Hindlimb muscle (tissue), 1 donor: ENCODE data around the gene GPS2. TPM values are rescaled to one million over a fixed set of nuclear protein-coding genes. Genes with fewer than 3 reads are reported as not detected.
"Not testable (repeated sequence)": the region's sequence is repeated elsewhere in the genome, so short reads cannot be mapped to it uniquely, and the experiment has no call there.

Experiments used
- DNase-seq: peaks from one replicate; pipeline ENCODE4 v3.0.0-alpha.2; 2013
- polyA plus RNA-seq: library from polyadenylated mRNA; unstranded; fragments of 120-200 nt; gene quantifications from one replicate; pipeline ENCODE4 v1.2.1, GENCODE V29; 2013; ENCODE audit not compliant: insufficient read length

Gene GPS2, protein sequence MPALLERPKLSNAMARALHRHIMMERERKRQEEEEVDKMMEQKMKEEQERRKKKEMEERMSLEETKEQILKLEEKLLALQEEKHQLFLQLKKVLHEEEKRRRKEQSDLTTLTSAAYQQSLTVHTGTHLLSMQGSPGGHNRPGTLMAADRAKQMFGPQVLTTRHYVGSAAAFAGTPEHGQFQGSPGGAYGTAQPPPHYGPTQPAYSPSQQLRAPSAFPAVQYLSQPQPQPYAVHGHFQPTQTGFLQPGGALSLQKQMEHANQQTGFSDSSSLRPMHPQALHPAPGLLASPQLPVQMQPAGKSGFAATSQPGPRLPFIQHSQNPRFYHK
- polyA plus RNA-seq = 68.4 TPM

DNA sequence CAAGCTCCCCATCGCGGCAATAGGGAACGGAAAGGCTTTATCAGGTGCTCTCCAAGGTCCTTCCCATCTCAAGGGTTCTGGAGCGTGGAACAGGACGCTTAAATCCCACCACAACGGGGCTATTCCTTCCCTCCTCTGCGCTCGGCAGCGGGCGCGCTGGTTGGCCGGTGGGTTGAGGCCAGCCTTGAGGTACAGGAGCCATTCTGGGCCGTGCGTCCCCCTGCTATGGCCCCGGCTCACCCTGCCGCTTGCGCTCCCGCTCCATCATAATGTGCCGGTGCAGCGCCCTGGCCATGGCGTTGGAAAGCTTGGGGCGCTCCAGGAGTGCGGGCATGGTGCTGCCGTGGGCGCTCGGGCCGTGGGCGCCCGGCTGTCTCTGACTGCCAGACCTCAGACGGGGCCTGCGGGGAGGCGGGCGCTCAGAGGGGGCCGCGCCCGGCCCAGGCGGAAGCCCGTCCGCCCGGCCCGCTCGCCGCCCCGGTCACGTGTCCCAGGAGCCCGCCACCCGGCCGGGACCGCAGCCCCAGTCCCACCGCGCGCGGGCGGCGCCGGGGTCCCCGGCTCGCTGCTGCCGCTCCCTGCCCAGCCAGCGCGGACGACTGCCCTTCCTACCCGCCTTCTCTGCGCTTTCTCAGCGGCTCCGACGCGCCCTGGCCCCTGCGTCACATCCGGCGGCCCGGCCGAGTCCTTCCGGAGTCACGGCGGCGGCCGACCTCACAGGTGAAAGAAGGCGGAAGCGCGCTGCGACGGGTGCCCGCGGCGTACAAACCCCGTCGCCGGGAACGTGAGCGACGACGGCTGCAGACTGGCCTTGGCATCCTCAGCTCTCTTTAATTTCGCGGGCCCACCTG, at the start of gene GPS2:
TSS of gene GPS2 (minus strand) at position 642 of the 851 bp plus-strand sequence. CDS start at position 334, 308 bp downstream.
- peak; percentile 90 for DNase-seq

DNA sequence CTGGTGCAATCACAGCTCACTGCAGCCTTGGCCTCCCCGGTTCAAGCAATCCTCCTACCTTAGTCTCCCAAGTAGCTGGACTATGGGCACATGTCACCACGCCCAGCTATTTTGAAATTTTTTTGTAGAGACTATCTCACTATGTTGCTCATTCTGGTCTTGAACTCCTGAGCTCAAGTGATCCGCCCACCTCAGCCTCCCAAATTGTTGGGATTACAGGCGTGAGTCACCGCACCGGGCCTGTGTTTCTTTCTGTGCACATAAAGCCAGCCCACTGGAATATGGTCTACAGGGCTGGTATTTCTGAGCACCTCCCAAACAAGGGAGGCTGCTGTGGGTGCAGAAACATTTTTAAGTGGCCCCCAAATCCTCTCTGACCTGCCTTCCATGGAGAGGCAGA, 48.2 kb upstream of the GPS2 start:
- no peak for DNase-seq

DNA sequence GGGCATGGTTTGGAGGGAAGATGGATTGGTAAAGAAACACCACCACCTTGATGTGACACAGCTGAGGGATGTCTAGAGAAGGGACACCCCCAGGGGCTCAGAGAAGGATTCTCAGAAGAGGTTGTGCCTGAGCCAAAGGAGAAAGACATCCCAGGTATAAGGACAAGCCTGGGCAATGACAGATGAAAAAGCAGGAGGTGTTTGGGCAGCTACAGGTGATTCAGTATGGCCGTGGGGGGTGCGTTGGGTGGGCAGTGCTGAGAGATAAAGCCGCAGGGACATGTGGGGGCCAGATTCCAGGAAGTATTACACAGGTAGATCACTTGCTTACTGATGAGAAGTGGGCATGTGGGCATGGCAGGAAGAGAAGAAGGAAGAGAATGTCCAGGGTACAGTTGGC, 46.7 kb upstream of the GPS2 start:
- DNase-seq = no peak

DNA sequence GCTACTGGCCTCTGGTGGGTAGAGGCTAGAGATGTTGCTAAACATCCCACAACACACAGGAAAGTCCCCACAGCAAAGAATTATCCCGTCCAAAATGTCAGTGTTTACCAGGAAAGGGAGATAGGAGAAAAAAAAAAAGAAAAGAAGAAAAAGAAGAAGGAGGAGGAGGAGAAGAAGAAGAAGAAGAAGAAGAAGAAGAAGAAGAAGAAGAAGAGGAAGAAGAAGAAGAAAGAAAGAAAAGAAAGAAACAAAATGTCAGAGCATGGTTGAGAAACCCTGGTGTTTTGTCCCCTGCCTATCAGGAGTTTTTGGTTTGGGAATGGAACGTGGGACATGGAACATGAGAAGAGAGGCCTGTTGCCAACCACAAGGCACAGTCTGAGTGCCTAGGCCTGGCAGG, 42.2 kb upstream of the GPS2 start:
- no peak for DNase-seq

DNA sequence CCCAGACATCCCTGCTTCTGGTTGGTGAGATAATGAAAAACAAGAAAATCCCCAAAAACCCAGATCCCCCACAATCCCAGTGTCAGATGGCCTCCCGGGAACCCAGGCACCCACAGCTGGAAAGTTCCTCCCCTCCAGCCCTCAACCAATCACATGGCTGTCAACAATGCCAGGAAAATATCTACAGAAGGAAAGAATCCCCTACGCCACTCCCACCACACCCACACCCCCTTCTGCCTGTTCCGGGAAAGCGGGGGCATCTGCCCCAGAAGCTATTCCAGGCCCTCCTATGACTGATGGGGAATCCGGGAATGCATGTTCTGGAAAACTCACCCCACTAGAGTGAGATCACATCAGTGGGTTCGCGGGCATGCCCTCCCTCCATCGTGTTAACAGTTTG, 41.6 kb upstream of the GPS2 start:
- DNase-seq = no peak

DNA sequence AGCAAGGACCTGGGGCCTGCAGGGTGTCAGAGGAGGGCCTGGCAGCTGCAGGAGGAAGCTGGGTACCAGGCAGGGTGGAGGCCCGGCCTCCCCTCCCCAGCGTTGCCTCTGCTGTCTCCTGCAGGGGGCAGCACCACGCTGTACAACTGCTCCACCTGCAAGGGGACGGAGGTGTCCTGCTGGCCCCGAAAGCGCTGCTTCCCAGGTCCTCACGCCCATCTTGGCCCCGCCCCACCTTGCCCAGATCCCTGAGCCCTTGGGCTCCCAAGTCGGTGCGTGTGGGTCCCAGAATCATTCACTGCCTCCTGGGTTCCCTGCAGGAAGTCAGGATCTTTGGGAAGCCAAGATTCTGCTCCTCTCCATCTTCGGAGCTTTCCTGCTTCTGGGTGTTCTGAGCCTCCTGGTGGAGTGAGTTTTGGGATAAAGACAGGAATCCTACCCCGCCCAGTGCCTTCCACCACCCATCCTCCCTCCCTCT, 41.0 kb upstream of the GPS2 start:
- no peak for DNase-seq

DNA sequence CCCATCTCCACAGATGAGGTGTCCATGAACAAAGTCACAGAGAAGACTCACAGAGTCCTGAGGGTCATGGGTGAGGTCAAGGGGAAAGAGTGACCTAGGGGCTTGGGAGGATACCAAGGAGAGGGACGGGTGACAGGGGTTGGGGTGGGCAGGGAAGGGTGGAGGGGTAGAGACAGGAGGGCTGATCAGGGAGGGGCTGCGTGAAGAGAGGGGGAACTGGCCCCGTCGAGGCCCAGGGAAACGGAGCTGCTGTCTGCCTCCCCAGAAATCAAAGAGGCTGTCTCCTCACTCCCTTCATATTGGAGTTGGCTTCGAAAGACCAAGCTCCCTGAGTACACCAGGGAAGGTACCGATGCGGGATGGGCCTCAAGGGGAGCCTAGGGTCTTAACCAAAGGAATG, 40.4 kb upstream of the GPS2 start:
- DNase-seq = no peak

DNA sequence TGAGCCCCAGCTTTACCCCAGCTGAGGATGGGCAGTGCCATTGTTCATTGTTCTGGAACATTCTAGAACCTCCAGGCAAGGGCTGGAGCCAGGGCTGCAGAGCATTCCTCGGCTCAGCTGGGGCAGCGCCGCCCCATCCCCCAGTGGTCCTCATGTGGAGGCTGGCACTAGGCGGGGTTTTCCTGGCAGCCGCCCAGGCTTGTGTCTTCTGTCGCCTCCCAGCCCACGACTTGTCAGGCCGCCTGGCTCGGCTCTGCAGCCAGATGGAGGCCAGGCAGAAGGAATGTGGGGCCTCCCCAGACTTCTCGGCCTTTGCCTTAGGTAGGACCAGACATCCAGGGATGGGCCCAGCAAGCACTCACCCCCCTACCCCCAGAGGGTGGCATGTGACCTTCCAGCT, 39.9 kb upstream of the GPS2 start, which contains the start of gene TMEM95:
TSS of gene TMEM95 (plus strand) at position 104 of the 400 bp plus-strand sequence. CDS start at position 153, 49 bp downstream.
- no peak for DNase-seq

DNA sequence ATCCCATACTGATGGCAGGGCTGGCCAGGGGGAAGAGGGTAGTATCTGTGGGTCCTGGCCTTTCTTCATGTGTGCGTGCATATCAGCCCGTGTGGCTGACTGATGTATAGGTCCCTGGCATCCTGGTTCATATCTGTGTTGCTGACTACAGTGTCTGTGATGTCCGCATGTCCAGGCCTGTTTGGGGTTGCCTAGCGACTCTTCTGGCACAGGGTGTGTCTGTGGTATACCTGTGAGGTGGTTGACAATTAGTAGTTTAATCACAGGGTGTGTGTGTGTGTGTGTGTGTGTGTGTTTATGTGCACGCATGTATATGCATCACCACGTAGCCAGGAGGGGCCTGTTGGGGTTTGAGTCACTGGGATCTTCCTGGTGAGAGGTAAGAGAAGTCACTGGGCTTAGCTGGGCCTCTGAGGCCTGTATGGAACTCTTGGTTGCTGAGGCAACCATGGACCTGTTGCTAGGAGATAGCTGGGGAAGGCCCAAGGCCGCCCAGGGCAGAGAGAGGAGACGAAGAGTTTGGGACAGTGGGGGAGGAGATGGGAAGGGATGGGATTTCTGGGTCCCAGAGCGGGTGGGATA, 39.2 kb upstream of the GPS2 start:
- DNase-seq = no peak

DNA sequence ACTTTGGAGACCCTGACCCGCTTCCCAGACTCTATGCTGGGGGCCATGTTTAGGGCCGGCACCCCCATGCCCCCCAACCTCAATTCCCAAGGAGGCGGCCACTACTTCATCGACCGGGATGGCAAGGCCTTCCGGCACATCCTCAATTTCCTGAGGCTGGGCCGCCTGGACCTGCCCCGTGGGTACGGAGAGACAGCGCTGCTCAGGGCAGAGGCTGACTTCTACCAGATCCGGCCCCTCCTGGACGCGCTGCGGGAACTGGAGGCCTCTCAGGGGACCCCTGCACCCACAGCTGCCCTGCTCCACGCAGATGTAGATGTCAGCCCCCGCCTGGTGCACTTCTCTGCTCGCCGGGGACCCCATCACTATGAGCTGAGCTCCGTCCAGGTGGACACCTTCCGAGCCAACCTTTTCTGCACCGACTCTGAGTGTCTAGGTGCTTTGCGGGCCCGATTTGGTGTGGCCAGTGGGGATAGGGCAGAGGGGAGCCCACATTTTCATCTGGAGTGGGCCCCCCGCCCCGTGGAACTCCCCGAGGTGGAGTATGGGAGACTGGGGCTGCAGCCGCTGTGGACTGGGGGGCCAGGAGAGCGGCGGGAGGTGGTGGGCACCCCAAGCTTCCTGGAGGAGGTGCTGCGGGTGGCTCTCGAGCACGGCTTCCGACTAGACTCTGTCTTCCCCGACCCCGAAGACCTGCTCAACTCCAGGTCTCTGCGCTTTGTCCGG, 37.9 kb upstream of the GPS2 start:
- DNase-seq = no peak

DNA sequence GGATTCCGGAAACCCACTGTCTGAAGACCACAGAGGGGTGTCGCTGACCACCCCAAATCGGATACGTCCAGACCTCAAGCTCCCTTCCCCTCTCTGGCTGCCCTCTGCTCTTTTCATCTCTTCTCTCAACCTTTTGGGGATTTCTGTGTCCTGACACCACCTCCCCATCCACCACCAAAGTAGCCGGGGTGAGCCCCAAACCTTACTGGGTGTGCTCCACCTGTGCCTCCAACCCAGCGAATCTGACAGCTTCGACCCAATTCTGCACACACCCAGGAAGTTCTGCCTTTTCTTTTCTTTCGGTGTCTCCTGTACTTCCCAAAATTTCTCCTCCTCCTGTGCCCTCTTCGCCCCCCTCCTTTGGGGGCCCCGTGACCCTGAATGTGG, 37.3 kb upstream of the GPS2 start:
- no peak for DNase-seq

DNA sequence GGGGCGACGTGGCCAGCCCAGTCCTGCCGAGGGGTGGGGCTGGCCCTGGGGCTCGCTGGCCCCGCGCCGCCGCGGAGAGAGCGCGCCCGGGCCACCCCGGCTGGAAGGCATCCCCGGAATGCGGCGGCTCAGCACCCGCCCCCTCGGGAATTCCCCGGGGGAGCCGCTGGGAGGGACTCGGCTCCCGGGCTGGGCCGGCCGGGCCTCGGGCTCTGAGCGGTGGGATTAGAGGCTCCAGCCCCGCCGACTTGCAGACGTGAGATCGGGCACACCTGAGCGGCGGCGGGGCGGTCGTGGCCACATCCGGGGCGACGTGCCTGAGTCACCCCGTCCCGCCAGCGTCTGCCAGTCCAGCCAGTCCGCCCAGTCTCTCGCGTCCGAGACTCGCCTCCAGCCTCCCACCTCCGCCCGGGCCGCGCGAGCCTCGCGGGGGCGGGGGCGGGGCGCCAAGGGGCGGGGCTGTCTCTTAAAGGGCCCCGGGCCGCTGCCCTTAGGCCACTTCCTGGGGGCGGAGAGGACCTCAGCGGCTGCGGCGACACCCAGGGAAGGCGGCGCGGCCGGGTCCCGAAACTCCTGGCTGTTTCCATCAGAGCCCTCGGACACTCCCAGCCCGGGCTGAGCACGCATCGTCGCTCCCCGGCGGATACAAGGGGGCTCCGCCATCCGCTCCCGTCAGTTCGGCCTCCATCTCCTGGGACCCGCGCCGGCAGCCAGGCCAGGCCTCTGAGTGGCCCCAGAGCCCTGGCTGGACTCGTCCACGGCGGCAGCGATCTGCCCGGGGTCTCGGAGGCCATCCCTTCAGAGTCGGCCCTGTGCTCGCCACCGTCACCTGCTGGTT, 36.7 kb upstream of the GPS2 start, which contains the start of gene KCTD11:
TSS of gene KCTD11 (plus strand) at position 498 of the 838 bp plus-strand sequence.
- peak; percentile 79 for DNase-seq

DNA sequence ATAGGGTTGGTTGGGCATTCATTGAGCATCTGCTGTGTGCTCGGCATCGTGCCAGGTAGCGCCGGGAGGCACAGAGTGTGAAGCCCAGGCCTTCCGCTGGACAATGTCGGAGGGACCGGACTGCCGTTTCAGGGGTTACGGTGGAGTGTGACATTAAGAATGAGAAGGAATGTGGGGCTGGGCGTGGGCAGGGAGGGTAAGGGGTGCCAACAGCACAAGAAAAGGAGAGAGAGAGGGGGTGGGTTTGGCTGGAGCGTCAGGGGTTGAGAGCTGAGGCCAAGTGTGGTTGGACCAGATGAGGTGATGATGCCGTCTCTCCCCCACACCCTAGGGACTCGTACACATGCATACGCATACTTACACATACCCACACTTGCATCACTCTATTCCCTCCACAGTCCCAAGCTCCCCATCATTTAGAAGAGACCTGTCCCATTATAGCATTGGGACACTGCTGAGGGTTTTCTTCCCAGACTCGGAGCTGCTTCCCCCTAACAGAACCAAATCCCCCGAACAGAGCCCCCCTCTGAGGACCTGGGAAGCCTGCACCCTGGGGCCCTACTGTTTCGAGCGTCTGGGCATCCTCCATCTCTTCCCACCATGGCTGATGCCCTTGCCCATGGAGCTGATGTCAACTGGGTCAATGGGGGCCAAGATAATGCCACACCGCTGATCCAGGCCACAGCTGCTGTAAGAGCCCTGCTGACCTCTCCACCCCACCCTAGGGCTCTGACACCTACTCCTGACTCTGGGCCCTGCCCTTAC, 33.5 kb upstream of the GPS2 start:
- DNase-seq = no peak

DNA sequence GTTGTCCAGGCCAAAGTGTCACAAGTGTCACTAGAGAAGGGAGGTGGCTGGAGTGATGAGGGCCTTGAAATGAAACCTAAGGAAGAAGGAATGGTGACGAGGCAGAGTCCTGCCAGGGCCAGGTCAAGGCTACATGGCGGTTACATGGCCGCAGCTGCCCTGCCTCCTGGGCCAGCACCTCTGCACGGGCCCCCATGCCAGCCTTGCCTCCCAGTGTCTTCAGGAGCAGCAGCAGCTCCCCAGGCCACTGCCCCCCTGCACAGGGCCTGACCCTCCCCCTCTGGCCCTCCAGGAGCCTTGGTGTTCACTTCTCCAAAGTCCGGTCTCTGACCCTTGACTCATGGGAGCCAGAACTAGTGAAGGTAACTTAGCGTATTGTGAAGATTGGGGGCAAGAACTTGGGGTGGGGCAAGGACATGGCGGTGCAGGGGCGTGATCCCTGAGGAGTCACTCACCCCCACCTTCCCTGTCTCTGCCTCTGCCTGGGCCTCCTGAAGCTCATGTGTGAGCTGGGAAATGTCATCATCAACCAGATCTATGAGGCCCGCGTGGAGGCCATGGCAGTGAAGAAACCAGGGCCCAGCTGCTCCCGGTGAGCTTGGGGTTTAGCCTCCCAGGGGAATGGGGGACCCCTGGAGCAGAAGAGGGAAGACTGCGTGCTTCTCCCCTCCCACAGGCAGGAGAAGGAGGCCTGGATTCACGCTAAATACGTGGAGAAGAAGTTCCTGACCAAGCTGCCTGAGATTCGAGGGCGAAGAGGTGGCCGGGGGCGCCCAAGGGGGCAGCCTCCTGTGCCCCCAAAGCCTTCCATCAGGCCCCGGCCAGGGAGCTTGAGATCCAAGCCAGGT, 32.7 kb upstream of the GPS2 start:
- no peak for DNase-seq

DNA sequence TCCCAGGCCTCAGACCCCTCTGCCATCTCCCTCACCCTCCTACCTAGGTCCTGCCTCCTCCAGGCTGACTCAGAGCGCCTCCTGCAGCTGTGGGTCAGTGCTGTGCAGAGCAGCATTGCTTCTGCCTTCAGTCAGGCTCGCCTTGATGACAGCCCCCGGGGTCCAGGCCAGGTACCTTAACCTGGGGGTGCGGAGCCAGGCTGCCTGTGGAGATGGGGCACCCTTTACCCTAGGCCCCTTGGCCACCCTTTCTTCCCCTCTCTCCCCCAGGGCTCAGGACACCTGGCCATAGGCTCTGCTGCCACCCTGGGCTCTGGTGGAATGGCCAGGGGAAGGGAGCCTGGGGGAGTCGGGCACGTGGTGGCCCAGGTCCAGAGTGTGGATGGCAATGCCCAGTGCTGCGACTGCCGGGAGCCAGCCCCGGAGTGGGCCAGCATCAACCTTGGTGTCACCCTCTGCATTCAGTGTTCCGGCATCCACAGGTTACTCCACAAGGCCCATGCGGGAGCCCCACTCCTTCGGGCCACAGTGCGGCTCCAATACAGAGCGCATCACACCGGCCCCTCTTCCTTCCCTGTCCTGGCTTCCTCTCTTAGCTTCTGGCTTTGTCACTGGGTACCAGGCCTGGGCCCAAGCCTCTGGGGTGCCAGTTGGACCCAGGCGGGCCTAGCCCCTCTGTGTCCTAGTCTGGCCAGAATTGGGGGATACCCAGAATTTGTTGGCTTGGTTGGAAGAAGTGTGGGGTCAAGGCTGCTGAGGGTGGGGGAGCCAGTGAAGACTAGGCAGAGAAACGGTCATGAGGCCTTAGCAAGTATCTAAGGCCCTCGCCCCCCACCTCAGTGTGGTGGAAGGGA, 31.8 kb upstream of the GPS2 start:
- DNase-seq = no peak

DNA sequence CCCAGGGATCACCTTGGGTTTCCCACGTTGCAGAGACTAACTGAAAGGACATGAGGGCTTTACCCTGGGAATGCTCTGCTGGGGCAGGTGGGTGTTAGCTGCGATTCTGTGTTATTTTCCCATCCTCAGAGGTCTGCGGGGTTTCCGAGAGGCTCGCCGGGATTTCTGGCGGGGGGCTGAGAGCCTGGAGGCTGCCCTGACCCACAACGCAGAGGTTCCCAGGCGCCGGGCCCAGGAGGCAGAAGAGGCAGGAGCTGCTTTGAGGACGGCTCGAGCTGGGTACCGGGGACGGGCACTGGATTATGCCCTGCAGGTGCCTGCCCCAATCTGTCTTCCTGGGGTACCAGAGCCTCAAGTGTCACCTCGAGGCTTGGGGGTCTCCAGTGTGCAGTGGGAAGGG, 28.1 kb upstream of the GPS2 start:
- no peak for DNase-seq

DNA sequence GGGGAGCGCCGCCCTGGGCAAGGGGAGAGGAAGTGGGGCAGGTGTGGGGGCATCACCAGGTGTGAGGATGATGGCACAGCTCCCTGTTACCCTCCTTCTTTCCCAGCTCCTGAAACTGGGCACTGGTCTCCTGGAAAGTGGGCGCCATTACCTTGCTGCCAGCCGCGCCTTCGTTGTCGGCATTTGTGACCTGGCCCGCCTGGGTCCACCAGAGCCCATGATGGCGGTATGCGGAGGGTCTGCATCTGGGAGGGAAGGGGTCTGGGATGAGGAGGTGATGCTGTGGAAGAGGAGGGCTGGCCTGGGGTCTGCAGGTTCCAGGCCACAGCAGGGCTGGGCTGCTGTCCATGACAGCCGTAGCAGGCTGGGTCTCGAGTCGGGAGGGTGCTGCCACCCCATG, 26.7 kb upstream of the GPS2 start:
- DNase-seq = no peak

DNA sequence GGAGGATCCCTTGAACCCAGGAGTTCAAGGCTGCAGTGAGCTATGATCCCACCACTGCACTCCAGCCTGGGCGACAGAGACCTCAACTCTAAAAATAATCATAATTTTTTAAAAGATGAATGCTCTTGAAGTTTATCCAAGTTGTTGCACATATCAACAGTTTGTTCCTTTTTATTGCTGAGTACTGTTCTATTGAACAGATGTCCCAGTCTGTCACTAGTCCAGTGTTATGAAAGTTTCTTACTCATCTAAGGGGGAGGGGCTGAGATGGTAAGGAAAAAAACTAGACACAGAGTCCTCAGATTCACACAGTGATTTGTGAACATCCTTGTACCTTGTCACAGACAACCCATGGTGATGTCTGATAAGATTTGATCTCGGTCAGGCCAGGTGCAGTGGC, 25.0 kb upstream of the GPS2 start:
- no peak for DNase-seq

DNA sequence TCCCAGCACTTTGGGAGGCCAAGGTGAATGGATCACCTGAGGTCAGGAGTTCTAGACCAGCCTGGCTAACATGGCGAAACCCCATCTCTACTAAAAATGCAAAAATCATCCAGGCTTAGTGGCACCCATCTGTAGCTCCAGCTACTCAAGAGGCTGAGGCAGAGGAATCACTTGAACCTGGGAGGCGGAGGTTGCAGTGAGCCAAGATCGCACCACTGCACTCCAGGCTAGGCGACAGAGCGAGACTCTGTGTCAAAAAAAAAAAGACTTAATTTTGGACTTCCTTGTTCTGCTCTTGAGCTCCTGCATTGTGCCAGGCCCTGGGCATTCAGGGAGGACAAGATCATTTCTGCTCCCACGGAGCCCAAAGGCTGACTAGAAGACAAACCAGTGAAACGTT, 22.4 kb upstream of the GPS2 start:
- DNase-seq = not testable (repeated sequence)
